Placental epithelial cell (primary cell): ENCODE data around the gene TMEM132A. TPM values are rescaled to one million over a fixed set of nuclear protein-coding genes. Genes with fewer than 3 reads are reported as not detected.

Source experiments
- small RNA-seq: library from RNA; depleted of rRNA; stranded (forward); fragments of <200 nt; gene quantifications from one replicate; pipeline ENCODE3, GENCODE V24; 2012
- total RNA-seq: library from RNA; depleted of rRNA; stranded (reverse); fragments of >200 nt; gene quantifications from 2 replicates; pipeline ENCODE4 v1.2.3, GENCODE V29; 2012

Gene TMEM132A, protein sequence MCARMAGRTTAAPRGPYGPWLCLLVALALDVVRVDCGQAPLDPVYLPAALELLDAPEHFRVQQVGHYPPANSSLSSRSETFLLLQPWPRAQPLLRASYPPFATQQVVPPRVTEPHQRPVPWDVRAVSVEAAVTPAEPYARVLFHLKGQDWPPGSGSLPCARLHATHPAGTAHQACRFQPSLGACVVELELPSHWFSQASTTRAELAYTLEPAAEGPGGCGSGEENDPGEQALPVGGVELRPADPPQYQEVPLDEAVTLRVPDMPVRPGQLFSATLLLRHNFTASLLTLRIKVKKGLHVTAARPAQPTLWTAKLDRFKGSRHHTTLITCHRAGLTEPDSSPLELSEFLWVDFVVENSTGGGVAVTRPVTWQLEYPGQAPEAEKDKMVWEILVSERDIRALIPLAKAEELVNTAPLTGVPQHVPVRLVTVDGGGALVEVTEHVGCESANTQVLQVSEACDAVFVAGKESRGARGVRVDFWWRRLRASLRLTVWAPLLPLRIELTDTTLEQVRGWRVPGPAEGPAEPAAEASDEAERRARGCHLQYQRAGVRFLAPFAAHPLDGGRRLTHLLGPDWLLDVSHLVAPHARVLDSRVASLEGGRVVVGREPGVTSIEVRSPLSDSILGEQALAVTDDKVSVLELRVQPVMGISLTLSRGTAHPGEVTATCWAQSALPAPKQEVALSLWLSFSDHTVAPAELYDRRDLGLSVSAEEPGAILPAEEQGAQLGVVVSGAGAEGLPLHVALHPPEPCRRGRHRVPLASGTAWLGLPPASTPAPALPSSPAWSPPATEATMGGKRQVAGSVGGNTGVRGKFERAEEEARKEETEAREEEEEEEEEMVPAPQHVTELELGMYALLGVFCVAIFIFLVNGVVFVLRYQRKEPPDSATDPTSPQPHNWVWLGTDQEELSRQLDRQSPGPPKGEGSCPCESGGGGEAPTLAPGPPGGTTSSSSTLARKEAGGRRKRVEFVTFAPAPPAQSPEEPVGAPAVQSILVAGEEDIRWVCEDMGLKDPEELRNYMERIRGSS
- 61.7 and 75.8 TPM in 2 replicates for total RNA-seq

DNA sequence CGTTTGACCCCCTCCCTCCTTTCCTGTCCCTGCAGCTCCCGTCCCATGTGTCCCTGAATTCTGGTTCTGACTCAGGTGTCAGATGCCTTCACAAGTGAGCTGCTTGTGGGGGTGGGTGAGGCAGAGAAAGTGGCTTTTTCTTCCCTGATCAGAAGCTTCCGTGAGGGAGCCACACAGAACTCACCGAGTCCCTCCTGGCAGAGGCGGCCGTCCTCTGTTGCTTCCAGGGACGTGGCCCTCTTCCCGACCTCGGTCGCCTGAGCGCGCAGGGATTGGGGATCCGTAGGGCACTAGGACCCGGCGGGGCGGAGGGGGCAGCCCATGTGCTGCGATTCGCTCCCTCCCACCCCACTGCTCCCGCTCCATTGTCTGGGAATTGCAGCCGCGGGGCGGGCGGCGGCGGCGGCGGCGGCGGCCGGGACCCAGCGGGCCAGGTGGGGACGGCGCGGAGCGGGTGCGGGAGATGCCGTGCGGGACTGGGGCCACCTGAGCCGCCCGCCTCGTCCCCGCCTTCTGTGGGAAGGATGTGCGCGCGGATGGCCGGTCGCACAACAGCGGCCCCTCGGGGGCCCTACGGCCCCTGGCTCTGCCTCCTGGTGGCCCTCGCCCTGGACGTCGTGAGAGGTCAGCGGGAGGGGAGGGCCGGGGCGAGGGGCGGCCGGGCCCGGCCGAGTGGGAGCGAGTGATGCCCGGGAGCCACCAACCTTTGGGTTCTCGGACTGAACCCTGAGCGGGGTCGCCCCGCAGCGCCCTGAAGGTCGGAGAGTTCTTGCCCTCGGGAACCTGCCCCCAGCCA is at the start of gene TMEM132A:
Gene TMEM132A (plus strand): TSS at position 351 of the 796 bp plus-strand sequence. CDS start 174 bp downstream, at position 525.

DNA sequence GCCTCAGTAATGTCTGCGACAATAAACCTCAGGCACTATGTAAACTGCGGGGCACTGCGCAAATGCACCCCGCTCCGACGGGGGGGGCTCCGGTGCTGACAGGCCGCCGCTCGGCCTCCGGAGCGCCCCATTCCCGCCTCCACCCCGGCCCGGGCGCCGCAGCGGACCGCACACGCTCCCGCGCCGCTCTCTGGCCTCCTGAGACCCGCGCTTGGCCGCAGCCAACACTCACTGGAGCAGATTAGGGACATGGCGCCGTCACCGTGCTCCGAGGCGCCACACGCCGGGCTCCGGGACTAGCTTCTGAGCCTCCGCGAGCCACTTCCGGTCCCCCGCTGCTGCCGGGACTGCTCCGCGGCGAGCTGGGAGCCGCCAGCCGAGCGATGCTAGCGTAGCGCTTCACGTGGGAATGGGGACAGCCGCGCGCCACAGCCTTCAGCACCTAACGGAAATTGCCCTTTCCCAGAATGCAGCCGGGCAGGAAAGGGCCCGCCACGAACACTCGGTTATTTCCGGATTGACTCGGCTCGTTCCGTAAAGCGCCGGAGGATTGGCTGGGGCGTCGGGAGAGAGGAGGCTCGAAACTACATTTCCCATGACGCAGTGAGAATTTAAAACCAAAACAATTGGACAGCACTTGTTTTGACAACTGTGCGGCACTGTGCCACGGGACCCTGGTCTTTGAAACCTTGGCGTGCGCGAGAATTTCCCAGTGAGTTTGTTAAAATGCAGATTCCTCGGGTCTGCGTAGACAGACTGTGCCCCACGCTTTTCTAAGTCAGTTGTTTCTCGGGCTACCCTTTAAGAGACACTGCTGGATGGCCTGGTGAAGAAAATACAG is 17.9 kb upstream of the TMEM132A start, which contains the start of gene PRPF19:
Gene PRPF19 (minus strand): TSS at position 454 of the 841 bp plus-strand sequence. CDS start 203 bp downstream, at position 251.

DNA sequence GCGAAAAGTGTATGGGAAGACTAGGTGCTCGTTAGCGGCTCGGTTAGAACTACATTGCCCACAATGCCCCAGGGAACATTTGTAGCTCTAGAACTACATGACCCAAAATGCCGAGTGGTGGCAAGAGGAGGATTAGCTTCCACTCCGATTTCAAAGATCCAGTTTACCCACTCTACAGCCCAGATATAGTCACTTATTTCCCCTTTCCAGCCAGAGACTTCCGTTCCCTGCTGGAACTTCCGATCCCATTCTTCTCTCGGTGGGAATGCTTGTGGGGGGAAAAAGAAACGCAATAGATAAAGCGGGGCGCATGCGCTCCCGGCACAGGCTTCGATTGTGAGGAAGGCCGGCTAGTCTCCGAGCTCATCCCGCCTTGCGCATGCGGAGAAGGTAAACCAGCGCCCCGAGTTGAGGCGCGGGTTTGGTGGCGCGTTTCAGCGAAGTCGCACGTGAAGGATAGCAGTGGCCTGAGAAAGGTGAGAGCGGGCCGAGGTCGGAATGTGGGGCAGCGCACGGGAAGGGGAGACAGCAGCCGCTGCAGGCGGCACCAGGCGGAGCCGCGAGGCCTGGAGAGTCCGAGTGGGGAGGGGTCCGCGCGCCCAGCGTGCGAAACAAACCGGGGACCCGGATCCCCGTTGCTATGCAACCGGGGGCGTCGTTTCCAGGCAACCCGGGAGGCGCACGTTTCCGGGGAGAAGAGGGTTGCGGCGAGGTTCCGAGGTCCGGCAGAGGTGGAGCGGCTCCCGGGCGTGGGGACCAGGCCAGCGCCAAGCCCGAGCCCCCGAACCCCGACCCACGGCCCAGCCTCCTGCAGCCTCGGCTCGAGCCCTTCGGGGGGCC is 10.2 kb upstream of the TMEM132A start, which contains the start of gene TMEM109:
Gene TMEM109 (plus strand): TSS at position 366 of the 840 bp plus-strand sequence. CDS start 5,536 bp downstream, outside the sequence.

DNA sequence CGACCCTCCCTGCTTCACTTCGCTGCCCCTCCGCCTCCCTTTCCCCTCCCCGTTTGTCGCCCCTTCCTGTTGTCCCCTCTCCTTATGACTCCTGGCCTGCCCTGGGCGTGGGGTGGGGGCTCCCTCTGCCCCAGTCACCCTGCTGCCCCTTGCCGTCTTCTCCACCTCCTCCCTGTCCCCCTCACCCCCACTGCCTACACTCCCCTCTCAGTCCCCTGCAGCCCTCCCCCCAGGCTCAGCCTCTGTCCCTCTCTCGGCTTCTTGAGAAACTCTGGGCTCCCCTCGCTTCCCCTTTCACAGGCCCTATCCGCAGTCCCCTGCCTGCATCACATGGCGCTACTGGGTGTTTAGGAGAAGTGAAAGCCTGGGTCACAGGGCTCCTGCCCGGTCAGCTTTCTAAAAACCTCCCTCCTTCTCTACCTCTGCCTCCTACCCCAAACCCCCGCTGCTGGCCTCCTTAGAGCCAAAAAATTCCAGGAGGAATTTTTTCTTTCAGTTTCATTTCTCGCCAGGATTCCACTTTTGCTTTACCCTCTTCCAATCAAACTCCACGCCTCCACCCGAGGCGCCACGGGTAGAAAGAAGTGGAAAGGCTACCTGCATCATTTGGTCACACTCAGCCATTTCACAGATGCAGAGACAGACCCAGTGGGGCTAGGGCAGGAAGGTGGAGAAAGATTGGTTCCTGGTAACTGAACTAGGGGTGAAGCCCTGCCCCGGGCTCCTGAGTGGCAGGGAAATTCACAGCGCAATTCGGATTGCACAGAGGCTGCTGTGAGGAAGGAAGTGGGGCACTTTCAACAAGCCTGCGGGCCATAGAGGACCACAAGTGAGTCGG is 27.9 kb downstream of the TMEM132A start, which contains the start of gene SLC15A3:
Gene SLC15A3 (minus strand): TSS at position 273 of the 838 bp plus-strand sequence. CDS start 625 bp downstream, outside the sequence.

DNA sequence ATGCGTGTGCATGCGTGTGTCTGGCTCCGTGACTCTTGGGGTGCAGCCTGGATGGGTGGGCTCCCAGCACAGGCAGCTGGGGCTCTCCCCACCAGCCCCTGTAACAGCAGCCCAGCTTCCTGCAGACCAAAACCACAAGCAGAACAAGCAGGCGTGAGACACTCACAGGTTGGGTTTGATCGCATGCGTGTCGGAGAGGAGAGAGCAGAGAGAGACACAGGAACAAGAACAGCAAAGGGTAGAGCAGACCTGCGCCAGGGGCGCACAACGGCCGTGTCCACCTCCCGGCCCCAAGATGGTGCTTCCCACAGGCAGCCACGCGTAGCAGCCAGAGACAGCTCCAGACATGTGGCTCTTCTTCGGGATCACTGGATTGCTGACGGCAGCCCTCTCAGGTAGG is 47.3 kb downstream of the TMEM132A start, which contains the start of gene CD6:
Gene CD6 (plus strand): TSS at position 161 of the 400 bp plus-strand sequence. CDS start 186 bp downstream, at position 347.

Small RNA genes within 50 kb of the gene (small RNA-seq; reads per million reads assigned to genes)
- not detected for gene RNU6-933P

Other genes with a start within 250 kb of the TMEM132A start
- gene MS4A8, start 224.8 kb upstream of the TMEM132A start, total RNA-seq: not detected in 2 replicates
- gene MS4A18, start 199.7 kb upstream of the TMEM132A start, total RNA-seq: not detected in 2 replicates
- not detected in 2 replicates for gene MS4A15, start 167.6 kb upstream of the TMEM132A start, total RNA-seq
- not detected in 2 replicates for gene MS4A10, start 139.1 kb upstream of the TMEM132A start, total RNA-seq
- 3.9 and 8.9 TPM in 2 replicates for gene CCDC86, start 82.3 kb upstream of the TMEM132A start, total RNA-seq
- gene PTGDR2, start 68.5 kb upstream of the TMEM132A start, total RNA-seq: not detected in 2 replicates
- gene ZP1, start 56.9 kb upstream of the TMEM132A start, total RNA-seq: not detected in 2 replicates
- gene PRPF19, start 17.9 kb upstream of the TMEM132A start, total RNA-seq: 28.7 and 72.3 TPM in 2 replicates
- 43.6 and 59.3 TPM in 2 replicates for gene TMEM109, start 10.3 kb upstream of the TMEM132A start, total RNA-seq
- 2.7 and 8.2 TPM in 2 replicates for gene SLC15A3, start 27.7 kb downstream of the TMEM132A start, total RNA-seq
- 0.65 TPM in 1 of 2 replicates, not detected in the other for gene CD6, start 47.2 kb downstream of the TMEM132A start, total RNA-seq
- not detected in 2 replicates for gene CD5, start 178.0 kb downstream of the TMEM132A start, total RNA-seq
- 13.7 and 21.3 TPM in 2 replicates for gene VPS37C, start 237.0 kb downstream of the TMEM132A start, total RNA-seq